CD4-positive, alpha-beta T cell (primary cell): Measurements from ENCODE around the gene AFG1L. TPM values are rescaled to one million over a fixed set of nuclear protein-coding genes. Genes with fewer than 3 reads are reported as not detected.

ENCODE experiments used
- ATAC-seq: fragments of 200-7000 bp; cut with Tn5 transposase; one replicate; pipeline ENCODE4 v1.10.0; 2022; ENCODE audit warnings: mild to moderate bottlenecking; ENCODE audit not compliant: poor library complexity
- CTCF ChIA-PET: fragments of 350-600 bp; sonication (Branson Sonifier 250); formaldehyde crosslinking; loops from one replicate; lab custom pipeline; 2021; ENCODE audit warnings: antibody characterized with exemption, inconsistent platforms; lab: Charles Lee
- POLR2A ChIA-PET: fragments of 350-600 bp; sonication (Branson Sonifier 250); formaldehyde crosslinking; loops from one replicate; lab custom pipeline; 2021; ENCODE audit warnings: antibody characterized with exemption, inconsistent platforms; lab: Charles Lee
- DNase-seq, 14 experiments: peaks; one replicate each; pipeline ENCODE4 v3.0.0-alpha.2; 2013 to 2020; ENCODE audit warnings: mixed read lengths in 2 of 14
- H3K27ac ChIP-seq, 2 donors: one replicate each; pipeline versions ENCODE4 v1.5.1 to v1.7.0; 2013; ENCODE audit warnings: low read length in 2 of 2, low read depth in 1 of 2, mild to moderate bottlenecking in 1 of 2
- H3K27me3 ChIP-seq, 2 experiments: 1 replicate in 1 of 2; 2 replicates in 1 of 2; pipeline versions ENCODE4 v1.6.1 to v1.7.0; 2013; ENCODE audit warnings: low read length in 2 of 2, control low read depth in 1 of 2, mild to moderate bottlenecking in 1 of 2, moderate library complexity in 1 of 2; ENCODE audit not compliant: insufficient read depth in 2 of 2, control insufficient read depth in 1 of 2
- H3K36me3 ChIP-seq: one replicate; pipeline ENCODE4 v1.6.1; 2013; ENCODE audit warnings: low read length, control low read depth; ENCODE audit not compliant: insufficient read depth
- H3K4me1 ChIP-seq: one replicate; pipeline ENCODE4 v1.6.1; 2013; ENCODE audit warnings: low read length, control low read depth; ENCODE audit not compliant: insufficient read depth
- H3K4me3 ChIP-seq: one replicate; pipeline ENCODE4 v1.5.1; 2013; ENCODE audit warnings: mild to moderate bottlenecking, low read length, moderate library complexity
- H3K9me3 ChIP-seq, 2 experiments: 1 replicate in 1 of 2; 2 replicates in 1 of 2; pipeline versions ENCODE4 v1.6.1 to v1.7.0; 2013; ENCODE audit warnings: low read length in 2 of 2, mild to moderate bottlenecking in 2 of 2, control low read depth in 1 of 2, moderate library complexity in 1 of 2; ENCODE audit not compliant: control insufficient read depth in 1 of 2, insufficient read depth in 1 of 2
- H3K27ac Mint-ChIP-seq: one replicate; pipeline ENCODE4 v1.8.0; 2020; ENCODE audit warnings: mixed read lengths
- H3K27me3 Mint-ChIP-seq: one replicate; pipeline ENCODE4 v1.8.0; 2021; ENCODE audit warnings: mixed read lengths
- H3K36me3 Mint-ChIP-seq: one replicate; pipeline ENCODE4 v1.8.0; 2021; ENCODE audit warnings: low read depth, mixed read lengths
- H3K4me1 Mint-ChIP-seq: one replicate; pipeline ENCODE4 v1.8.0; 2021; ENCODE audit warnings: low read depth, mixed read lengths
- H3K4me3 Mint-ChIP-seq: one replicate; pipeline ENCODE4 v1.8.0; 2020; ENCODE audit warnings: mild to moderate bottlenecking, mixed read lengths
- H3K9me3 Mint-ChIP-seq: one replicate; pipeline ENCODE4 v1.8.0; 2020; ENCODE audit warnings: mixed read lengths
- CTCF ChIP-seq: fragments of 200-600 bp; IDR thresholded peaks from one replicate; pipeline ENCODE4 v1.8.0; 2022; ENCODE audit warnings: antibody characterized with exemption, mild to moderate bottlenecking
- intact Hi-C, 2 experiments: fragments of 100-400 bp; cut with DNase I in 1 of 2; cut with micrococcal nuclease in 1 of 2; formaldehyde crosslinking; loops; one replicate each; pipeline versions ENCODE4 v1.15.1 to v1.9.0; 2023 to 2025; cut with DNase I, micrococcal nuclease
- total RNA-seq, 174 experiments: library from RNA in 2 of 174; stranded (reverse) in 2 of 174; gene quantifications; one replicate each; pipeline ENCODE4 v1.2.3 and lab custom pipeline; 2021 to 2026

The AFG1L gene
- total RNA-seq, 2 experiments from 2014 or later = 3.0 to 3.9 TPM

GRCh38 chr6:108363889-108364313 lies 69.0 kb downstream of the AFG1L start:
- Histone ChIP-seq H3K9me3 (no peaks in the 10 kb centered on the region), H3K27me3 (no peaks in the 10 kb centered on the region), H3K4me3 (no peak overlapping the region), H3K4me1 (no peaks in the 10 kb centered on the region), H3K27ac (no peak overlapping the region), H3K36me3 (no peaks in the 10 kb centered on the region)
- intact Hi-C loops = no loop called here
- TF ChIP-seq CTCF = no peak
- ATAC-seq (no peak), DNase-seq (no peak)
- Mint-ChIP-seq H3K4me3 (no peak overlapping the region), H3K4me1 (no peaks in the 10 kb centered on the region), H3K27me3 (no peaks in the 10 kb centered on the region), H3K27ac (no peak overlapping the region), H3K36me3 (peaks cover 11% of the 10 kb centered on the region), H3K9me3 (no peaks in the 10 kb centered on the region)
- ChIA-PET POLR2A (no interaction called here), CTCF (interaction anchor here (1.0 kb wide), 1 partner anchor 19 kb away, joined by 3 read pairs; no protein-coding TSS in a partner anchor)

- no peak for TF ChIP-seq CTCF
- no peaks in the 10 kb centered on the region for H3K27me3 Mint-ChIP-seq
- no peak overlapping the region for H3K27ac Mint-ChIP-seq
- DNase-seq (no peak), ATAC-seq (no peak)
- no peaks in the 10 kb centered on the region for H3K4me1 Mint-ChIP-seq
- intact Hi-C loops = no loop called here
- H3K9me3 Mint-ChIP-seq = no peaks in the 10 kb centered on the region
- no peak overlapping the region for H3K4me3 Mint-ChIP-seq
- Histone ChIP-seq H3K36me3 (no peaks in the 10 kb centered on the region), H3K27ac (no peak overlapping the region), H3K4me3 (no peak overlapping the region), H3K27me3 (no peaks in the 10 kb centered on the region), H3K9me3 (no peaks in the 10 kb centered on the region), H3K4me1 (no peaks in the 10 kb centered on the region)
- ChIA-PET CTCF (interaction anchor here (1.0 kb wide), 1 partner anchor 19 kb away, joined by 3 read pairs; no protein-coding TSS in a partner anchor), POLR2A (no interaction called here)
- peaks cover 5% of the 10 kb centered on the region for H3K36me3 Mint-ChIP-seq
These were observed 69.6 kb downstream of the AFG1L start for GRCh38 chr6:108364470-108364869.

GRCh38 chr6:108365478-108365877 lies 70.6 kb downstream of the AFG1L start:
- no peak overlapping the region for H3K27ac Mint-ChIP-seq
- no peak for TF ChIP-seq CTCF
- no peak overlapping the region for H3K4me3 Mint-ChIP-seq
- Histone ChIP-seq H3K4me1 (no peaks in the 10 kb centered on the region), H3K27ac (no peak overlapping the region), H3K36me3 (no peaks in the 10 kb centered on the region), H3K27me3 (no peaks in the 10 kb centered on the region), H3K9me3 (no peaks in the 10 kb centered on the region), H3K4me3 (no peak overlapping the region)
- no peaks in the 10 kb centered on the region for H3K9me3 Mint-ChIP-seq
- H3K4me1 Mint-ChIP-seq = no peaks in the 10 kb centered on the region
- no peaks in the 10 kb centered on the region for H3K27me3 Mint-ChIP-seq
- CTCF ChIA-PET = no interaction called here
- POLR2A ChIA-PET = no interaction called here
- ATAC-seq = no peak
- DNase-seq = no peak
- intact Hi-C loops = no loop called here
- no peaks in the 10 kb centered on the region for H3K36me3 Mint-ChIP-seq
